Suprapubic skin (tissue), 4 donors: ENCODE data around the gene FN3K. TPM values are rescaled to one million over a fixed set of nuclear protein-coding genes. Genes with fewer than 3 reads are reported as not detected.

Source experiments
- DNase-seq, 2 donors: peaks; one replicate each; pipeline ENCODE4 v3.0.0-alpha.2; 2019; ENCODE audit warnings: low spot score in 2 of 2
- H3K27ac ChIP-seq: fragments of 200-600 bp; sonication (generic); one replicate; pipeline ENCODE4 v1.5.1; 2019
- H3K27me3 ChIP-seq: fragments of 200-600 bp; sonication (generic); one replicate; pipeline ENCODE4 v1.5.1; 2019
- H3K36me3 ChIP-seq: fragments of 200-600 bp; sonication (generic); one replicate; pipeline ENCODE4 v1.5.1; 2019
- H3K4me1 ChIP-seq: fragments of 200-600 bp; sonication (generic); one replicate; pipeline ENCODE4 v1.5.1; 2019
- H3K4me3 ChIP-seq: fragments of 200-600 bp; sonication (generic); one replicate; pipeline ENCODE4 v1.5.1; 2019; ENCODE audit warnings: mild to moderate bottlenecking
- H3K9me3 ChIP-seq: fragments of 200-600 bp; sonication (generic); one replicate; pipeline ENCODE4 v1.5.1; 2019
- EP300 ChIP-seq: sonication (generic); formaldehyde crosslinking; IDR thresholded peaks from one replicate; pipeline ENCODE4 v1.6.1; 2017; ENCODE audit warnings: antibody characterized with exemption
- POLR2A ChIP-seq, 2 donors: fragments of 450-650 bp; IDR thresholded peaks; one replicate each; pipeline ENCODE4 v1.6.1; 2017; ENCODE audit warnings: antibody characterized with exemption in 2 of 2, mild to moderate bottlenecking in 2 of 2, moderate library complexity in 2 of 2
- POLR2AphosphoS5 ChIP-seq, 3 donors: sonication (generic); formaldehyde crosslinking; IDR thresholded peaks; one replicate each; pipeline ENCODE4 v1.6.1; 2017; ENCODE audit warnings: antibody characterized with exemption in 3 of 3
- WGBS: methylation state at CpG from one replicate; pipeline ENCODE4 v1.1.5; 2018; 5-methylcytosine and 5-hydroxymethylcytosine counted together
- total RNA-seq, 4 donors: library from RNA; depleted of rRNA; stranded (reverse); fragments of >200 nt; gene quantifications; one replicate each; pipeline ENCODE4 v1.1.0, GENCODE V29; 2016
- TF ChIP-seq, protein P1 (sequence below), 2 donors: fragments of 200-600 bp in 1 of 2; fragments of 450-650 bp in 1 of 2; sonication (generic) in 1 of 2; IDR thresholded peaks; one replicate each; pipeline ENCODE4 v1.5.1; 2016 to 2019; ENCODE audit warnings: antibody characterized with exemption in 2 of 2, mild to moderate bottlenecking in 1 of 2, moderate library complexity in 1 of 2

The FN3K gene
- total RNA-seq, 4 donors from 2014 or later = 2.0 to 19.2 (median 4.2) TPM

DNA sequence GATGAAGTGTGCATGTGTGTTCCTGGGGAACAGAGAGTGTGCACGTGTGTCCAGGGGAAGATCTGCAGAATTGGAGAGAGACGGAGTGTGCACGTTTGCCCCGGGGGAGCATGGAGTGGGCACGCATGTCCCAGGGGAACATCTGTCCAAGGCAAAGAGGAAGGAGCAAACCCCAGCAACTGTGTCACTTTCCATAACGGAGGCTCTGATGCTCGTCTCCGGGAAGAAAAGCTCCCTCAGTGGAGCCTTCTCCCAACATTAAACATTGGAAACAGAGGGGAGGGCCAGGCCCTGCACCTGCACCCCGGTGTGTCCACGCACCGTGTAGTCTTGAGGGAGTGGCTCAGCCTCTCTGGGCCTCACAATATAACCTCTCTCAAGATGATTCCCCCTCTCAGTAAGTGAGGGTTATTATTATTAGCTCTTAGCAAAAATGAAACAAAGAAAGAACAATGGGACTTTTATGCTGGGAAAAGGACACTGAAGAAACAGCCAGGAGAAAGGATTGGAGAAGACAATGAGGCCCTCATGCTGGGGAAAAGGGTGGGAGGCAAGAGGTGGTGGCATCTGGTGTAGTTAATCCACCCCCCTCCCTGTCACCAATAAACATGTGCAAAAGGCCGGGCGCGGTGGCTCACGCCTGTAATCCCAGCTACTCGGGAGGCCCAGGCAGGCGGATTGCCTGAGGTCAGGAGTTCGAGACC, 44.5 kb upstream of the FN3K start:
- Histone ChIP-seq H3K4me3 (no peak overlapping the region), H3K4me1 (peaks cover 8% of the 10 kb centered on the region), H3K27ac (no peak overlapping the region), H3K36me3 (no peaks in the 10 kb centered on the region), H3K9me3 (no peaks in the 10 kb centered on the region), H3K27me3 (no peaks in the 10 kb centered on the region)
- WGBS = 73% methylated on average over 18 of the region's 18 CpGs
- DNase-seq = no peak
- TF ChIP-seq POLR2A (IDR thresholded peaks at IDR 0.05) (no peak), POLR2AphosphoS5 (IDR thresholded peaks at IDR 0.05) (no peak)

DNA sequence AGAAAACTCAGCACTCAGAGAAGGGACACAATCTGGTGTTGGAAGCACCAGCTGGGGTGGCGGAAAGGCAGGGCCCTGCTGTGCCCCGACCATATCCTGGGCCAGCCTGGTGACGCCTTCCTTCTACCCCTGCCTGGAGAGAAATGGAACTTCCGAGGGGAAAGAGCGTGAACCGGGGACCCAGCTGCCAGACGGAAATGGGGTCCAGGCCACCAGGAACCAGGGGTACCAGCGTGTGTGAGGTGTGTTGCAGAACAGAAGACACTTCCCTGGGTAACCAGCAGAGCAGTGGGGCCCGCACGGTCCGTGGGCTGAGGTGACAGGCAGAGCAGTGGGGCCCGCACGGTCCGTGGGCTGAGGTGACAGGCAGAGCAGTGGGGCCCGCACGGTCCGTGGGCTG, 43.7 kb upstream of the FN3K start:
- no peak overlapping the region for H3K27ac ChIP-seq
- H3K4me3 ChIP-seq = no peak overlapping the region
- no peaks in the 10 kb centered on the region for H3K27me3 ChIP-seq
- peaks cover 4% of the 10 kb centered on the region for H3K4me1 ChIP-seq
- peak in 1 of 2 donors; percentile 33 for DNase-seq
- TF ChIP-seq EP300 = no peak
- no peak for TF ChIP-seq POLR2AphosphoS5 (IDR thresholded peaks at IDR 0.05)
- no peak for TF ChIP-seq POLR2A (IDR thresholded peaks at IDR 0.05)
- TF ChIP-seq, protein P1, sequence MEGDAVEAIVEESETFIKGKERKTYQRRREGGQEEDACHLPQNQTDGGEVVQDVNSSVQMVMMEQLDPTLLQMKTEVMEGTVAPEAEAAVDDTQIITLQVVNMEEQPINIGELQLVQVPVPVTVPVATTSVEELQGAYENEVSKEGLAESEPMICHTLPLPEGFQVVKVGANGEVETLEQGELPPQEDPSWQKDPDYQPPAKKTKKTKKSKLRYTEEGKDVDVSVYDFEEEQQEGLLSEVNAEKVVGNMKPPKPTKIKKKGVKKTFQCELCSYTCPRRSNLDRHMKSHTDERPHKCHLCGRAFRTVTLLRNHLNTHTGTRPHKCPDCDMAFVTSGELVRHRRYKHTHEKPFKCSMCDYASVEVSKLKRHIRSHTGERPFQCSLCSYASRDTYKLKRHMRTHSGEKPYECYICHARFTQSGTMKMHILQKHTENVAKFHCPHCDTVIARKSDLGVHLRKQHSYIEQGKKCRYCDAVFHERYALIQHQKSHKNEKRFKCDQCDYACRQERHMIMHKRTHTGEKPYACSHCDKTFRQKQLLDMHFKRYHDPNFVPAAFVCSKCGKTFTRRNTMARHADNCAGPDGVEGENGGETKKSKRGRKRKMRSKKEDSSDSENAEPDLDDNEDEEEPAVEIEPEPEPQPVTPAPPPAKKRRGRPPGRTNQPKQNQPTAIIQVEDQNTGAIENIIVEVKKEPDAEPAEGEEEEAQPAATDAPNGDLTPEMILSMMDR (IDR thresholded peaks at IDR 0.05) = no peak
- WGBS = 88% methylated on average over 14 of the region's 17 CpGs
- no peaks in the 10 kb centered on the region for H3K9me3 ChIP-seq
- no peaks in the 10 kb centered on the region for H3K36me3 ChIP-seq

DNA sequence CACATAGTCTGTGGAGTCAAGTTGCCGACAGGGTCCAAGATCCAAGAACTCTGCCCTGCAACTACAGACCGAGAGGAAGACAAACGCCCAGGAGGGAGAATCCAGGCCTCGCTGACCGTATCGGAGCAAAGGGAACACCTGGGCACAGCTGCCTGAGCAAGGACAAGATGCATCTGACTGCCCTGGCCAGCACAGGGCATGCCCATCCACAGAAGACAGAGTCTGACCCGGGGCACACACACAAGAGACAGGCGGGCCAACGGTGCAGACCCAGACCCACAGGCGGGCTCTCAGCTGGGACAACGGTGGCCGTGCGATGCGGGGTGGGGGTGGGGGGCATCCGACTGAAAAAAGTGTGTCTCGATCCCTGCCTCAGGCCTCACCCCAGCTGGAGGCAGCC, 43.1 kb upstream of the FN3K start:
- Histone ChIP-seq H3K4me1 (peaks cover 7% of the 10 kb centered on the region), H3K36me3 (no peaks in the 10 kb centered on the region)
- 90% methylated on average over 13 of the region's 16 CpGs for WGBS

DNA sequence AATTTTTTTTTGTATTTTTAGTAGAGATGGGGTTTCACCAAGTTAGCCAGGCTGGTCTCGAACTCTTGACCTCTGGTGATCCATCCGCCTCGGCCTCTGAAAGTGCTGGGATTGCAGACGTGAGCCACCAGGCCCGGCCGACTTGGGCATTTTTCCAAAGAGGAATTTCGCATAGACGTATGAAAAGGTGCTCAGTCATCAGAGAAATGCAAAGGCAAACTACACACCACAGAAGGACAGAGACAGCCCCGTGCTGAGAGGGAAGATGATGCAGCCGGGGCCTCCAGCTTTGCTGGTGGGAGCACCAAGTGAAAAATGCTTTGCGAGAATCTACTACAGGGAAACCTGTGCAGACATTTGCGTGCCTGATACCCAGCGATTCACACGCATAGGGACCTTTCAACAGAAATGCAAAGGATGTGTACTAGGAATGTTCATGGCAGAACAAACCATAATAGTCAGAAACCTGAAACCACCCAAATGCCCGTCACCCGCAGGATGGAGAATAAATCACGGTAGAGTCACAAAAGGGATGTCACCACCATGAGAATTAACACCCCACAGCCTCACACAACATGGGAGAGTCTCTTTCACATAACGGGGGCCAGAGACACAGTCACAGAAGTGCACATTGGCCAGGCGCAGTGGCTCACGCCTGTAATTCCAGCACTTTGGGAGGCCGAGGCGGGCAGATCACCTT, 42.1 kb upstream of the FN3K start:
- DNase-seq = peak in 1 of 2 donors; percentile 49
- H3K36me3 ChIP-seq = no peaks in the 10 kb centered on the region
- 91% methylated on average over 22 of the region's 22 CpGs for WGBS
- no peak overlapping the region for H3K4me3 ChIP-seq
- peaks cover 14% of the 10 kb centered on the region for H3K4me1 ChIP-seq
- no peaks in the 10 kb centered on the region for H3K9me3 ChIP-seq
- TF ChIP-seq EP300 = no peak
- no peak for TF ChIP-seq POLR2AphosphoS5 (IDR thresholded peaks at IDR 0.05)
- TF ChIP-seq POLR2A (IDR thresholded peaks at IDR 0.05) = no peak
- TF ChIP-seq, protein P1 (IDR thresholded peaks at IDR 0.05) = no peak
- no peaks in the 10 kb centered on the region for H3K27me3 ChIP-seq
- H3K27ac ChIP-seq = no peak overlapping the region

More for the DNA sequence above, 43.1 kb upstream of the FN3K start:
- no peak overlapping the region for H3K4me3 ChIP-seq
- no peak for TF ChIP-seq POLR2AphosphoS5 (IDR thresholded peaks at IDR 0.05)
- DNase-seq = peak in 1 of 2 donors; percentile 42
- H3K27me3 ChIP-seq = no peaks in the 10 kb centered on the region
- no peak overlapping the region for H3K27ac ChIP-seq
- H3K9me3 ChIP-seq = no peaks in the 10 kb centered on the region

DNA sequence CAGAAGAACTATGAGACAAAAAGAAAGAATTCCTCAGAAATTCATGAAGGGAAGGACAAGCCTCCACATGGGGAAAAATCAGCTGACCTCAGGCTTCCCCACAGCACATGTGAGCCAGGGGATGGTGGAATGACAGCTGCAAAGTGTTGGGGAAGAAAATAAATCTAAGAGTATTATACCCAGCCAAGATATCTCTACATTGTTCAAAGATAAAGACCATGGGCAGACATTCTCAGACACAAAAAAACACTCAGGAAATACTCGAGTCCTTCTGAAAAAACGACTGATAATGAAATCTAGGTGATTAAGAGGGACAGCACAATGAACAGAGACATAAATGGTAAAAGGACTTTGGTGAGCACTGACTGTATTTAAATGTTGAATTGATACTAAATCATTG, 40.8 kb upstream of the FN3K start:
- no peaks in the 10 kb centered on the region for H3K9me3 ChIP-seq
- no peak overlapping the region for H3K4me3 ChIP-seq
- no peak overlapping the region for H3K27ac ChIP-seq
- no peak for DNase-seq
- no peaks in the 10 kb centered on the region for H3K36me3 ChIP-seq
- TF ChIP-seq POLR2AphosphoS5 (IDR thresholded peaks at IDR 0.05) = no peak
- TF ChIP-seq EP300 = no peak
- TF ChIP-seq POLR2A (IDR thresholded peaks at IDR 0.05) = no peak
- TF ChIP-seq, protein P1 (IDR thresholded peaks at IDR 0.05) = no peak
- H3K4me1 ChIP-seq = peaks cover 23% of the 10 kb centered on the region
- no peaks in the 10 kb centered on the region for H3K27me3 ChIP-seq
- 81% methylated on average over 2 of the region's 2 CpGs for WGBS

DNA sequence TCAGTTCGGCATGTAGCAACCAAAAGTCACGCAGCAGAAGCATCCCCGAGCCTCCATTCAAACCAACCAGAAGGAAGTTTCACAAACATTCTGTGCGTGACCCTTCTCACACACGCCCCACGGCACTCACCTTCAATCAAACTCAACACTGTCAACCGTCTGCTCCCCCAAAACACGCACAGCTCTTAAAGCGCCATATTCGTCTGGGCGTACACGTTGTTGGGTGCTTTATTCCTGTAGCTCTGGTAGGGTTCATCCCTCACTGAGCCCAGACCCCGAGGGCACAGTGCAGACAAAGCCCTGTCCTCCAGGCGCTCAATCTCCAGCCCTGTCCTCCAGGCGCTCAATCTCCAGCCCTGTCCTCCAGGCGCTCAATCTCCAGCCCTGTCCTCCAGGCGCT, 39.2 kb upstream of the FN3K start:
- Histone ChIP-seq H3K27ac (no peak overlapping the region), H3K36me3 (no peaks in the 10 kb centered on the region), H3K27me3 (no peaks in the 10 kb centered on the region), H3K4me1 (peaks cover 24% of the 10 kb centered on the region), H3K4me3 (no peak overlapping the region), H3K9me3 (no peaks in the 10 kb centered on the region)
- 98% methylated on average over 16 of the region's 17 CpGs for WGBS
- TF ChIP-seq, protein P1 (IDR thresholded peaks at IDR 0.05) = no peak
- no peak for TF ChIP-seq POLR2AphosphoS5 (IDR thresholded peaks at IDR 0.05)
- TF ChIP-seq POLR2A (IDR thresholded peaks at IDR 0.05) = no peak
- no peak for TF ChIP-seq EP300
- DNase-seq = peak in 1 of 2 donors; percentile 26
